NCI-H2196 treated with DMSO at 0.1 percent for 48 hours (cell line): ENCODE data around the gene ZG16B.

Source experiments
- DNase-seq: peaks from one replicate; lab custom pipeline; 2025; ENCODE audit not compliant: unreplicated experiment; lab: John Stamatoyannopoulos, UW

Gene ZG16B, protein sequence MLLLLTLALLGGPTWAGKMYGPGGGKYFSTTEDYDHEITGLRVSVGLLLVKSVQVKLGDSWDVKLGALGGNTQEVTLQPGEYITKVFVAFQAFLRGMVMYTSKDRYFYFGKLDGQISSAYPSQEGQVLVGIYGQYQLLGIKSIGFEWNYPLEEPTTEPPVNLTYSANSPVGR

DNA sequence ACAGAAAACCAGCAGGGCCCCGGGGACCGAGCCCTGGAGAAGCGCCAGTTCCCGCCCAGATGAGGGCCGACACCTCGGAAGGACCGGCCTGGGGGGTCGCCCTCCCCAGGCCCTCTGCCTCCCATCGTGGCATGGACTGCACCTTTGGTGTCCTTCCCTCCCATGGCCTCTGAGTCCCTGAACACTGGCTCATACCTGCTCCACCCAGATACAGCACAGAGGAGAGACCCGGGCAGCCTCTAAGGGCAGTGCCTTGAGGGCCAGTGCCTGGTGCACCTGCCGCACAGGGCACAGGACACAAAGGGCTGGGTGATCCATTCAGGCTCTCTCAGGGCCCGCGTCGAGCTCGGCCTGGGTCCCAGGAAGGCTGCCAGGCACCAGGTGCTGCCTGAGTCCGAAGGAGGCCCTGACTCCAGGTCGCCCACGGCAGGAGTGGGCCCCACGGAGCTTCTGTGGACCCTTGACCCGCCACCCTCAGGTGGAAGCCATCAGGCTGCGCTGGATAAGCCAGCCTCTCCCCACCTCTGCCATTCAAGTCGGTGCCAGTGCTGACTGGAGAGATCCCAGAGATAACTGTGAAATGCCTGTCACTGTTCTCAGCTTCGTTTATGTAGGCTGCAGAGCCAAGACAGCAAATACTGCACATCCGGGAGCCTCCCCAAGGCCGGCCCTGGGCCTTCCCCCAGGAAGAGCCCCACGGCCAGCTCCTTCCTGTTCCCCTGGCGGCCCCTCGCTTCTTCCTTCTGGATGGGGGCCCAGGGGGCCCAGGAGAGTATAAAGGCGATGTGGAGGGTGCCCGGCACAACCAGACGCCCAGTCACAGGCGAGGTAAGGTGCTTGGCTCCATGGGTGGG, at the start of gene ZG16B:
ZG16B (plus strand) TSS at position 803 of the 854 bp plus-strand sequence. CDS start 139 bp downstream, outside the sequence.
- DNase-seq = peak; percentile 53

DNA sequence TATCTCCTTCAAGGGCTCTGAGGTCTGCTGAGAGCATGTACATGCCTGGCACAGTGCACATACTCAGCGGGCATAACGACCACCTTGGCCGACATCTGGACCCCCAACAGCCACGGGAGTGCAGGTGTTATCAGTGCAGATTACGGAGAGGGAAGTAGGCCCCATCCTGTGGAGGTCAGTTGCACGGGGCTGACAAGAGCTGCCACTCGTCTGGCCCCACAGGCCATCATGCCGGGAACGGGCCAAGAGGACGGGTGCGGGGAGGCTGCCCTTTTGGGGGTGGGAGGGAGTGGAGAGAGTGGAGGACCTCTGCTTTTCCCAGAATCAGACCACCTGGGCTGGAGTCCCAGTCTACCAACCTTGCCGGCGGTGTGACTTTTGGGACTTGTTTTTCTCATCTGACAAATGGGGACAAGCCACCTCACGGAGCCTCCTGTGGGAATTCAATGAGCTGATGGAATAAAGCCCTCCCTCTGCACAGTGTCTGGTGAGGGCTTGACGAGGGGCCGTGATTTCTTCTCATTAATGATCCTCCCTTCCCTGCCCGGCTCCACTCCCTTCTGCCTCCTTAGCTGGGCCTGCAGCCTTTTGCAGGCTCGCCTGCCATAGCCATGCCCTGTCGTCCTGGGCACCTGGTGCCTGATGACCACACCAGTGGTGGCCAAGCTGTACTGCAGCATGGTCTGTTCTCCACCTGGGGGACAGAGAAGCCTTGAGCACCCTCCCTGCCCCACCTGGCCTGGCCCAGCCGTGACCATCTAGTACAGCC, 47.3 kb upstream of the ZG16B start:
- DNase-seq = no peak

DNA sequence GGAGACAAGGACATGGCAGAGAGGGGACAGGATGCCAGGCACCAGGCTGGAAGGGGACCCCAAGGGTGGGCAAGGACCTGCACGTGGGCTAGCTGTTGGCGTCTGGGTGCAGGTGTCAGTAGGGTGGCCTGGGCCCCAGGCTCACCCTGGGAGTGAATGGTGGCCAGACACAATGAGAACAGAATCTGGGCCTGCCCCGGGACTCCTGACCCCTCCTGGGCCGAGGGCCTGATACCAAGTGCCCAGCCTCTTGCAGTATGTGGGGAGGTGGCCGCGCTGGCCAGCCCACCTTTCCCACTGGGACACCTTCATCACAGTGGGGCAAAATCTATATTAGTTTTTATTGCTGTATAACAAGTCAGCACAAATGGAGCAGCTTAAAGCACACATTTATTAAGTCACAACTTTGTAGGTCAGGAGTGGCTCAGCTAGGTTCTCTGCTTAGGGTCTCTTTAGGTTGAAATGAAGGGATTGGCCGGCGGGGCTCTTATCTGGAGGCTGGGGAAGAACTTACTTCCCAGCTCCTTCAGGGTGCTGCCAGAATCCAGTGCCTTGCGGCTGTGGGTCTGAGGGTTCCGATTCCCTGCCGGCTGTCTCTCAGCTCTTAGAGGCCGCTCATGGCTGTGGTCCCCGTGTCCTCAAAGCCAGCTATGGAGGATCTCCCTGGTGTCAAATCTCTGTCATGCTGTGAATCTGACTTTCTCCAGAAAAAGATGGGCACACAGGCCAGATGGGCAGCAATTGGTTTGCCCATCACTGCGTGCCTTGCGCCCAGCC, 46.3 kb upstream of the ZG16B start:
- no peak for DNase-seq

DNA sequence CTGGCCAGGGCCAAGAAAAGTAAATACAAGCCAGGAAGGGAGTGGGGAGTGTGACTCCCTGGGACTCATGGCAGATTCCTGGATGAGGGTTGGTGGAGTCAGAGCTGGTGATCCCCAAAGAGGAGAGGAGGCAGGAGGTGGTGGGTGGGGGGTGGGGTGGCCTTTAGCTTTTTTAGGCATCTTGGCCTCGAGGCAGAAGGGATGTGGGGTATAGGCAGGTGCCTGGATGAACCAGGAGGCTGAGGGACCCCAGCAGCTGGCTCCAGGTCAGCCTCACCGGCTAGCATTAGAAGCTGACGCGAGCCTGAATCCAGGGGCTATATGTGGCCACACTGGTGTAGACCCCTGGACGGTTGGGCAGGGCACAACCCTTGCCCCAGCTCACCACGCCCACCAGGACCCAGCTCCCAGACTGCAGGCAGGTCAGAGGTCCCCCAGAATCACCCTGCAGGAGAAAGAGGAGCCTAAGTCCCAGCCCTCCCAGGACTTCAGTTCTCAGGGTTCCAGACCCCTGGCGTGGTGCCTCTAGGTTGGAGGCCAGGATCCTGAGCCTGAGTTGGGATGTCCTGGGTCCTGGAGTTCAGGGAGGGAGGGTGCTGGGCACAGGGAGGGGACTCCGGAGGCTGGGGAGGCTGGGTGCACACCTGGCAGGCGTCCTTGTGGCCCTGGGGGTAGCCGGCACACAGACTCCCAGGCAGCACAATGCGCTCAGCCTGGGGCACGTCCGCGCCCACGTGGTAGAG, 45.6 kb upstream of the ZG16B start:
- no peak for DNase-seq

DNA sequence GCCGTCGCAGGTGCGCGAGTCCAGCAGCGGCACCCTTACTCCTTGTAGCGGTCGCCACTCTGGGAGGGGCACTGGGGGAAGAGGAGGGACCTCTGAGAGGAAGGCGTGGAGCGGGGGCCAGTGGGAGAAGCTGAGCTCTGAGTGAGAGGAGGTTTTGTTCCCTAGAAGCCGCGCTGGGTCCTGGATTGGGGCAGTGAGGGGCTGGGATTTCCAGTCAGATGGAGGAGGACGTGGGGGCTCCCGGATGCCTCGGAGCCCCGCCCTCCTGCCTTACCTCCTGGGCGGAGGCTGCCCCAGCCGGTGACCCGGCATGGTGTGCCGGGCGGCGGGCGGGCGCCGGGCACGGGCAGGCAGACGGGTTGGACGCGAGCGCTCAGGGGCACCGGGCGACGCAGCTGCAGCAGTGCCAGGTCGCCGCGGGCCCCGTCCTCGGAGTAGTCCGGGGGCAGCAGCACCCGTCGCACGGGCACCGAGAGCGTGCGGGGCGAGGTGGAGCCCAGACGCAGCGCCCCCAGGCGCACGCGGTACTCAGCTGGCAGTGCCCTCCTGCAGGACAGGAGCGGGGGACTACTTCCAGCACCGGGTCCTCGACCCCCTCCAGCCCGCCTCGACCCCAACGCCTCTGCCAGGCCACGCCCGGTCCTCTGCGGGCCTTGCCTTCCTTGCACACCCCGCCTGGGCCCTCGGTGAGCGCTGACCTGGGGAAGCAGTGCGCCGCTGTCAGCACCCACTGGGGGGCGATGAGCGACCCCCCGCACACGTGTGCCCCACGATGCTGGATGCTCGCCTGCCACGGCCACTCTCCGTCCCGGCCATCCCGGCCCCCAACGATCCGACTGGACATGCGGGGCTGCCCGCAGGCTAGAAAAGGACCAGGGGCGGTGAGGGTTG, 44.8 kb upstream of the ZG16B start:
- DNase-seq = peak; percentile 48

DNA sequence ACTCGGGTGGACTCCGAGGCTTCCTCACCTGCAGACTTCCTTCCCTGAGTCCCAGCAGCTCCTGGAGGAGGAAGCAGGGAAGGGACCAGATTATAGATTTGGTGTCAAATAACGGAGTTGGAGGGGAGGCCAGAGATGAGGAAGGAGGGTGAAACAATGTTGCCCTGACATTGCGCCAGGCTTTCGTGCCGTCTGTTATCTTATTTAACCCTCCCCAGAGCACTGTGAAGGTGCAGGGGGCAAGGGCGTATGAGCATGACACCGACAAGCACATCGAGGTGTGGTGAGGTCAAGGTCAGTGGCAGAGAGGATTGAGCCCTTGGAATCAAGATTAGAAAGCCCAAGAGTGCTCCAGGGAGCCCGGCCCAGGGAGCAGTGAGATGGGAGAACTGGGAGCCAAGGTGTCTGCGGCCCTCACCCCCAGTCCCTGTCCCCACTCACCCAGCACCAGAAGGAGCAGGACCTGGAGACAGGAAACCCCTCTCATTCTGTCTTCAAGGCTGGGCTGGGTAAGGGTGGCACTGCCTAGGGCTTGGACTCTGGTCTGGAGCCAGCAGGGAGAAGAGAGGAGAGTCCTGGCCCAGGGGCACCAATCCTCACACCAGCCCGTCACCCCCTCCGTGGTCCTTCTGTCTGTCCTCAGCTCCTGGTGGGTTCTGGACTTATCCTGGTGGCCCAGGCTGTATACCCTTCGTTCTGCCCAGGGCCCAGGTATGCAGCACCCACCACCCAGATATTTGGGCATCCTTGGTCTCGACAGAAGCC, 43.9 kb upstream of the ZG16B start:
- DNase-seq = no peak

DNA sequence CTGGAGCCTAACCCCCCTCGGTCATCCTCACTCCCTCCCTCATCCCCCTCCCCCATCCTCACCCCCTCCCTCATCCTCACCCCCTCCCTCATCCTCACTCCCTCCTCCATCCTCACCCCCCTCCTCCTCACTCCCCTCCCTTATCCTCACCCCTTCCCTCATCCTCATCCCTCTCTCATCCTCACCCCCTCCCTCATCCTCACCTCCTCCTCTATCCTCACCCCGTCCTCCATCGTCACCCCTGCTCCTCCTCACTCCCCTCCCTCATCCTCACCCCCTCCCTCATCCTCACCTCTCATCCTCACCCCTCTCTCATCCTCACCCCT, 43.3 kb upstream of the ZG16B start:
- DNase-seq = no peak

DNA sequence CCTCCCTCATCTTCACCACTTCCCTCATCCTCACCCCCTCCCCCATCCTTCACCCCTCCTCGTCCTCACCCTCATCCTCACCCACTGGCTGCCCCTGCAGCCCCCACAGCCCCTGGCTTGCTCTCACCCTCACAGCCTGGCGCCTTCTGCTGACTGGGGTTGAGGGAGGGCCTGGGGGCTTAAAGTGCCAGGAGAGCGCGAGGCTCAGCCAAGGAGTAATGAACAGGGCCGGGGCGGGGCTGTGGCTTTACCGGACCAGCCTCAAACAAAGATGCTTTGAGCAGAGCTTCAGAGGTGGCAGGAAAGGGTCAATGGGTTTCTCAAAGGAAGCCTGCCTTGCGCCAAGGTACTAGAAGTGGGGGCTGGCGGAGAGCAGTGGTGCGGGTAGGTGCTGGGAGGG, 42.7 kb upstream of the ZG16B start, which contains the start of gene PRSS33:
PRSS33 (minus strand) TSS at position 155 of the 400 bp plus-strand sequence. CDS start 1,013 bp downstream, outside the sequence.
- no peak for DNase-seq

DNA sequence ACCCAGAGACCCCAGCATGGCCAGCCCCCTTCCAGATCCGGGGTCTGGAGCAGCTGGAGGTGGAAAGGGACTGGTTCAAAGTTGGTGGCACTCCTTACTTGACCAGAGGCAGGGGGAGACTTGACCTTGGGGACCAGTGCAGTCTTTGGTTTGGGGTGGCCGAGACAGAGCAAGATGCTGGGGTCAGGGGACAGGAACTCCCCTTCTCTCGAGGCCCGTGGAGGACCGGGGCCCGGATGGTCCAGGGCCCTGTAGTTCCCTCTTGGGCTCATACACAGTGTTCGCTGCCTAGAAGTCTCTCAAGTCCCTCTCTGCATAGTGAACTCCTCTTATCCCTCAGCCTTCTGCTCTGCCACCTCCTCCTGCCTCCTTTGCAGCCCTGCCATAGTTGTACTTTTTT, 42.1 kb upstream of the ZG16B start:
- DNase-seq = no peak

DNA sequence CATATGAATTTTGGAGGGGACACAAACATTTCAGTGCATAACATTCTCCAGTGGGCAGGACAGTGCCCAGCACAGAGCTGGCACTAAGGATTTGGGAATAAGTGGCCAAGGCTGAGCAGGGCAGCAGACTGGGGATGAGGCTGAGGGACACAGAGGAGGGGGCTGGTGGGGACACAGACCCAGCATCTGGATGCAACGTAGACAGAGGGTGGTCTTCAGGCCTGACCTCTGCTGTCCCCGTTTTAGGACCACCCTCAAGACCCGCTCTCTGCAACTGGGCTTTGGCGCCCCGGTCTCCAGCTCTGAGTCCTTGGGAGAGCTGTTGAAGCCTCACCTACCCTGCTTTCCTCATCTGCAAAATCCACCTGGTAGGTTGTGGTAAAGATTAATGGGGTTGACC, 39.5 kb upstream of the ZG16B start:
- DNase-seq = no peak

DNA sequence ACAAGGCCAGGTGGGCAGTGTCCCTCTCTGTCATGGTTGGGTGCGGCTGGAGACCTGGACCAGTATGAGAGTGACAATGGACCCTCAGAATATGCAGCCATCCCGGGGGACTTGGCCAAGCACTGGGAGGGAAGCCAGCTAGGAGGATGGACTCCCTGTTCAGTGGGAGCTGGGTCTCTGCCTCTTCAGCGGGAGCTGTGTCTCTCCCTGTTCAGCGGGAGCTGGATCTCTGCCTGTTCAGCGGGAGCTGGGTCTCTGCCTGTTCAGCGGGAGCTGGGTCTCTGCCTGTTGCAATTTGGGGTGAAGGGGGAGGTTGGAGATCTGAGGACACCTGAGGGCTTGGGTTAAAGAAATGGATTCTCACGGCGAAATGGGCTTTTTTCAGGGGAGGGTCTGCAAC, 38.9 kb upstream of the ZG16B start:
- no peak for DNase-seq

DNA sequence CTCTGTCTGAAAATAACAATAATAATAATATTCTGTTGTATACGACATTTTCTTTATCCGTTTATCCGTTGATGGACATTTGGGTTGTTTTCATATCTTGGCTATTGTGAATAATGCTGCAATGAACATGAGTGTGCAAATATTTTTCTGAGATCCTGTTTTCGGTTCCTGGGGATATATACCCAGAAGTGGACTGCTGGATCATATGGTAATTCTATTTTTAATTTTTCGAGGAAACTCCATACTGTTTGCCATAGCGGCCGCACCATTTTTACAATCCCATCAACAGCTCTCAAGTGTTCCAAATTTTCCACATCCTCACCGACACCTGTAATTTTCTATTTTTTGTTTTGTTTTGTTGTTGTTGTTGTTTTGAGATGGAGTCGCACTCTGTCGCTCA, 37.2 kb upstream of the ZG16B start:
- no peak for DNase-seq

DNA sequence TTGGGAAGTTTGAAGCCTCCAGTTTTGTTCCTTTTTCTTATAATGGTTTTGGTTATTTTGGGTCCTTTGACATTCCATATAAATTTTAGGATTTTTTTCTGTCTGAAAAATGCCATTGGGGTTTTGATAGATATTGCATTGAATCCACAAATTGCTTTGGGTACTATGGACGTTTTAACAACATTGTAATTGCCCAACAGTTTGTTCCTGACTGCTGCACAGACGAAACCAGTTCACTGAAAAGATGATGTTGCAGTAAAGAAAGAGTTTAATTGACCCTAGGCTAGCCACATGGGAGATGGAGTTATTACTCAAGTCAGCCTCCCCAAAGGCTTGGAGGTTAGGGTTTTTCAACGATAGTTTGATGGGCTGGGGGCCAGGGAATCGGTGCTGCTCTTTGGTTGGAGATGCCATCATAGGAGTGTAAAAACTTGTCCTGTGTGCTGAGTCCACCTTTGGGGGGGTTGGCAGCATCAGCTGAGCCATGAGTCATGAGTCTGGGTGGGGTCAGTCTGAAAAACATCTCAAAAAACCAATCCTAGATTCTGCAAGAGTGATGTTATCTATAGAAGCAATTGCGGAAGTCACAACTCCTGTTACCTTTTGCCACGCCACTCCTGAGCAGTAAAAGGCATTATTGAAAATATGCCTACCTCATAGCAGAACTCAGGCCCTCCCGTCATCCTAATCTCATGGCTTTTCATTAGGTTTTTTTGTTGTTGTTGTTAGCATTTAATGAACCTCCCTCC, 34.5 kb upstream of the ZG16B start:
- DNase-seq = no peak

DNA sequence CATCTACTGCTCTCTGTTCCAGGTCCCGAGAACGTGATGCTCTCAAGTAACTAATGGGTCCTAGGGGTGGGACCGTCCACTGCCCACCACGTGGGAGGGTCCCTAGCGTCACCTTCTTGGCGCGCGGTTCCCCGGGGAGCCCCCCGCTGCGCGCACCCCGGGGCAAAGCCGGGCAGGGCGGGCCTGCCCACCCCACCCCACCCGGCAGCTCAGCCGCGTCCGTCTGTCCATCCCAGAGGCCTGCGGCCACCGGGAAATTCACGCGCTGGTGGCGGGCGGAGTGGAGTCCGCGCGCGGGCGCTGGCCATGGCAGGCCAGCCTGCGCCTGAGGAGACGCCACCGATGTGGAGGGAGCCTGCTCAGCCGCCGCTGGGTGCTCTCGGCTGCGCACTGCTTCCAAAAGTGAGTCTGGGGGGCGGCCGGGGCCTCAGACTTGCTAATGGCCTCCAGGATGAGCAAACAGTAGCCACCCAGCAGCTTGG, 31.3 kb upstream of the ZG16B start:
- DNase-seq = no peak

DNA sequence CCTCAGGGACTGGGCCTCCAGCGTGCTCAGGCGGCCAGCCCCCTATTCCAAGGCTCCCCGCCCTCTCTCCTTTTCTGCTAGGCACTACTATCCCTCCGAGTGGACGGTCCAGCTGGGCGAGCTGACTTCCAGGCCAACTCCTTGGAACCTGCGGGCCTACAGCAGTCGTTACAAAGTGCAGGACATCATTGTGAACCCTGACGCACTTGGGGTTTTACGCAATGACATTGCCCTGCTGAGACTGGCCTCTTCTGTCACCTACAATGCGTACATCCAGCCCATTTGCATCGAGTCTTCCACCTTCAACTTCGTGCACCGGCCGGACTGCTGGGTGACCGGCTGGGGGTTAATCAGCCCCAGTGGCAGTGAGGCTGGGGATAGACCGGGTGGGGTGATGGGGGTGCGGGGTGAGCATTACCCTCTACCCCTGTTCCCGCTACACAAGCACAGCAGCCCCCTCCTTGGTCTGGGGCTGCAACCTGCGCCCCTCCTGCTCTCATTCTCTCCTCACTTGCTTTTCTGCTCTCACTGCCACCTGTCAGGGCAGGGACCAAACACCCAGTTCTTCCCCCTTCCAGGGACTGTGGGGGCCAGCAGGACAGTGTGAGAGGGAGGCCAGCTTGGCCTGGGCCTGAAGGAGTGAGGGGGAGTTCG, 30.8 kb upstream of the ZG16B start:
- no peak for DNase-seq

DNA sequence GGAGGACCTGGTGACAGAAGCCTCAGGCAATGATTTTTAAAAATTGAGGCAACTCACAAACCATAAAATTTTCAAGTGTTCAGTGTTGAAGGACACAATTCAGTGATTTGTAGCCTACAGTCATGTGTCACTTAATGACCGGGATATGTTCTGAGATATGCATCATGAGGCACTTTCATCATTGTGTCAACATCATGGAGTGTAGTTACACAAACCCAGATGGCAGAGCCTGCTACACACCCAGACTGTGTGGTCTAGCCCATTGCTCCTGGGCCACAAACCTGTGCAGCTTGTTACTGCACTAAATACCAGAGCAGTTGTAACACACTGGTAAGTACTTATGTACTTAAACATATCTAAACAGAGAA, 30.3 kb upstream of the ZG16B start:
- no peak for DNase-seq

DNA sequence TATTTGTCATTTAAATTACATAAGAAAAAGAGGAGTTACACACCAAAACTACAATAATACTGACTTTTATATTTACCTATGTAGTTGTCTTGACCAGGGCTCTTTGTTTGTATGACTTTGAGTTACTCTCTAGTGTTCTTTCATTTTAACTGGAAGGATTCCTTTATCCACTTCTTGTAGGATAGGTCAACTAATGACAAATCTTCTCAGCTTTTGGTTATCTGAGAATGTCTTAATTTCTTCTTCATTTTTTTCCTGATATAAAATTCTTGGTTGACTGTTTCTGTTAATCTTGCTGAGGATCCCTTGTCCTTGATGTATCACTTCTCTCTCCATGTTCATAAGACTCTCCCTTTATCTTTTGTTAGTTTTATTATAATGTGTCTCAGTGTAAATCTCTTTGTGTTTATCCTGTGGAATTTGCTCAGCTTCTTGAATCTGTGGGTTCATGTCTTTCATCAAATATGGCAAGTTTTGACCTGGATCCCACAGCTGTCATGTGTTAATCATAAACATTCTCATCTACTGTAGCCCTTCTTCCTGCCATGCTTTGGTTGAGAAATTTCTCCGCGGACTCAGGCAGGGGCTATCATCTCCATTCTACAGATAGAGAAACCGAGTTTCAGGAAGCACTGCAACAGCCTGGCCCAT, 26.4 kb upstream of the ZG16B start:
- no peak for DNase-seq
